Aorta (tissue), 4 donors: Measurements from ENCODE around the gene PRMT2. TPM values are rescaled to one million over a fixed set of nuclear protein-coding genes. Genes with fewer than 3 reads are reported as not detected.

Source experiments
- polyA plus RNA-seq, 2 donors: library from polyadenylated mRNA; stranded (reverse); fragments of 200-250 nt; gene quantifications; one replicate each; pipeline ENCODE4 v1.2.3, GENCODE V29; 2013
- total RNA-seq, 2 donors: library from RNA; stranded (reverse); fragmentation: NEBNext Ultra II Directional; extraction: Animal tissue kit (Norgen Biotek cat#: 25700); gene quantifications; one replicate each; pipeline ENCODE4 v1.2.1, GENCODE V29; 2021
- donor health status: healthy with polysubstance abuse.
- donor health status: Bipolar disorder and iron deficiency.
- donor health status: DM: no; HTN: no; CAD: no.
- donor health status: DM: yes; HTN: yes; CAD: no.

The PRMT2 gene
- total and polyA plus RNA-seq, 4 donors: 118 to 140 (median 137) TPM

Other genes with a start within 250 kb of the PRMT2 start
- gene DIP2A, start 176.8 kb upstream of the PRMT2 start, total RNA-seq: 10 to 100 TPM; 33.5 to 61.5 TPM
- 10 to 100 TPM in 1 of 2 donors, 1 to 10 TPM in 1; 5.3 to 22.6 TPM for gene DIP2A, start 176.8 kb upstream of the PRMT2 start, polyA plus RNA-seq
- 1 to 10 TPM; 6.1 to 8.7 TPM for gene S100B, start 30.6 kb upstream of the PRMT2 start, total RNA-seq
- 1 to 10 TPM; 1.1 to 5.1 TPM for gene S100B, start 30.6 kb upstream of the PRMT2 start, polyA plus RNA-seq